SK-N-SH (cell line): ENCODE data around the gene FAM53A.

ENCODE experiments used
- EP300 ChIP-seq, 2 experiments: IDR thresholded peaks; 2 replicates each; pipeline versions ENCODE4 v1.4.0 to v1.6.1; 2012; ENCODE audit warnings: borderline replicate concordance in 1 of 2, low read depth in 1 of 2, low read length in 1 of 2
- FOXM1 ChIP-seq: IDR thresholded peaks from 2 replicates; pipeline ENCODE4 v1.4.0; 2012; ENCODE audit warnings: low read depth, mild to moderate bottlenecking
- GATA2 ChIP-seq: sonication (generic); formaldehyde crosslinking; IDR thresholded peaks from 2 replicates; pipeline ENCODE4 v1.5.0; 2020; ENCODE audit warnings: mild to moderate bottlenecking, missing genetic modification reagents
- JUND ChIP-seq: IDR thresholded peaks from 2 replicates; pipeline ENCODE4 v1.4.0; 2012
- POLR2AphosphoS5 ChIP-seq: IDR thresholded peaks from 2 replicates; pipeline ENCODE4 v1.6.1; 2012; ENCODE audit warnings: low read depth, low read length
- RCOR1 ChIP-seq: fragments of 150-350 bp; IDR thresholded peaks from 2 replicates; pipeline ENCODE4 v1.6.1; 2017; ENCODE audit warnings: antibody characterized with exemption, low read length
- SIN3A ChIP-seq: IDR thresholded peaks from 2 replicates; pipeline ENCODE4 v1.6.1; 2012; ENCODE audit warnings: low read depth, mild to moderate bottlenecking, low read length, moderate library complexity, borderline replicate concordance
- SMC3 ChIP-seq: IDR thresholded peaks from 2 replicates; pipeline ENCODE4 v1.6.1; 2012; ENCODE audit warnings: low read depth, low read length, improper control_type of control experiment
- TAF1 ChIP-seq: IDR thresholded peaks from 2 replicates; pipeline ENCODE4 v1.6.1; 2012; ENCODE audit warnings: low read depth, mild to moderate bottlenecking, low read length, moderate library complexity, borderline replicate concordance
- USF2 ChIP-seq: fragments of 150-350 bp; IDR thresholded peaks from 2 replicates; pipeline ENCODE4 v1.6.1; 2017; ENCODE audit warnings: antibody characterized with exemption, low read length, low read depth, borderline replicate concordance
- YY1 ChIP-seq: IDR thresholded peaks from 2 replicates; pipeline ENCODE4 v1.4.0; 2012; ENCODE audit warnings: low read depth, mild to moderate bottlenecking
- TF ChIP-seq, protein P1 (sequence below): fragments of 200-600 bp; sonication (generic); IDR thresholded peaks from 2 replicates; pipeline ENCODE4 v1.6.1; 2017; ENCODE audit warnings: antibody characterized with exemption, mild to moderate bottlenecking, moderate library complexity

DNA sequence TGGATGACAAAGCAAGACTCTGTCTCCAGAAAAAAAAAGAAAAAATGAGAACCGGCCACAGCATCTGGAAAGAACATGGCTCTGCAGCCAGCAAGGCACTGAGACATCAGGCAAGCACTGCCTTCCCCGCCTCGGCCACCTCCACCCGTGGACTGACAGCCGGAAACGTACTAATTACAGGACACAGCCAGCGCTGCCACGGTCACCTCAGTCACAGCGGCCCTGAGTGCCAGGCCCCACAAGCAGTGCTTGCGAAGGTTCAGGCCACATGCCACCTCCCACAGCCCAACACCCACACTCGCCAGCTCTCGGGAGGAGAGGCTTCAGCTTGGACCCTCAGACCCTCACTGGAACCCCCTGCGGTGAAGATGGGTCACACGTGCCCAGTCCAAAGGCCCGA lies 16.8 kb downstream of the FAM53A start:
- TF ChIP-seq, protein P1, sequence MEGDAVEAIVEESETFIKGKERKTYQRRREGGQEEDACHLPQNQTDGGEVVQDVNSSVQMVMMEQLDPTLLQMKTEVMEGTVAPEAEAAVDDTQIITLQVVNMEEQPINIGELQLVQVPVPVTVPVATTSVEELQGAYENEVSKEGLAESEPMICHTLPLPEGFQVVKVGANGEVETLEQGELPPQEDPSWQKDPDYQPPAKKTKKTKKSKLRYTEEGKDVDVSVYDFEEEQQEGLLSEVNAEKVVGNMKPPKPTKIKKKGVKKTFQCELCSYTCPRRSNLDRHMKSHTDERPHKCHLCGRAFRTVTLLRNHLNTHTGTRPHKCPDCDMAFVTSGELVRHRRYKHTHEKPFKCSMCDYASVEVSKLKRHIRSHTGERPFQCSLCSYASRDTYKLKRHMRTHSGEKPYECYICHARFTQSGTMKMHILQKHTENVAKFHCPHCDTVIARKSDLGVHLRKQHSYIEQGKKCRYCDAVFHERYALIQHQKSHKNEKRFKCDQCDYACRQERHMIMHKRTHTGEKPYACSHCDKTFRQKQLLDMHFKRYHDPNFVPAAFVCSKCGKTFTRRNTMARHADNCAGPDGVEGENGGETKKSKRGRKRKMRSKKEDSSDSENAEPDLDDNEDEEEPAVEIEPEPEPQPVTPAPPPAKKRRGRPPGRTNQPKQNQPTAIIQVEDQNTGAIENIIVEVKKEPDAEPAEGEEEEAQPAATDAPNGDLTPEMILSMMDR, result no peak
- no peak for TF ChIP-seq SMC3
- TF ChIP-seq POLR2AphosphoS5, result no peak
- no peak for TF ChIP-seq TAF1
- TF ChIP-seq JUND, result no peak
- TF ChIP-seq RCOR1, result no peak
- TF ChIP-seq USF2, result no peak
- no peak for TF ChIP-seq FOXM1
- no peak for TF ChIP-seq EP300 (IDR thresholded peaks at IDR 0.05; ENCODE audit: borderline replicate concordance in 1 of 2, low read depth in 1 of 2, low read length in 1 of 2)
- no peak for TF ChIP-seq GATA2 (CRISPR knock-in tag)
- TF ChIP-seq YY1, result no peak
- TF ChIP-seq SIN3A, result no peak
